GM12878 (cell line): ENCODE measurements around the gene TMEM40. TPM values are rescaled to one million over a fixed set of nuclear protein-coding genes. Genes with fewer than 3 reads are reported as not detected.

Source experiments
- ATAC-seq: fragments of 200-7000 bp; cut with Tn5 transposase; 3 replicates; pipeline ENCODE4 v1.9.1; 2020; ENCODE audit warnings: mild to moderate bottlenecking, moderate library complexity
- BruUV-seq: library from RNA; stranded (reverse); fragments of 400-500 nt; replicated peaks from 2 replicates; lab custom pipeline; 2021; lab: Mats Ljungman, UMichigan
- CTCF ChIA-PET: fragments of 300-600 bp; sonication (Branson Sonifier 250); formaldehyde crosslinking; extraction: SDS; loops from one replicate; lab custom pipeline; 2021; ENCODE audit warnings: inconsistent platforms; lab: Yijun Ruan, JAX
- POLR2A ChIA-PET: fragments of 350-600 bp; formaldehyde crosslinking; extraction: SDS; loops from one replicate; lab custom pipeline; 2021; ENCODE audit warnings: inconsistent platforms; lab: Charles Lee
- RAD21 ChIA-PET: fragments of 300-600 bp; sonication (Branson Sonifier 250); formaldehyde crosslinking; loops from one replicate; lab custom pipeline; 2023; ENCODE audit warnings: antibody characterized with exemption; ENCODE audit not compliant: unreplicated experiment; lab: Charles Lee
- SMC1A ChIA-PET: fragments of 300-600 bp; sonication (Branson Sonifier 250); formaldehyde crosslinking; loops from one replicate; lab custom pipeline; 2023; ENCODE audit not compliant: unreplicated experiment, uncharacterized antibody; lab: Charles Lee
- DNase-seq: peaks from one replicate; pipeline ENCODE4 v3.0.0-alpha.2; 2011; ENCODE audit warnings: low read depth, low spot score
- FAIRE-seq: peaks from 3 replicates; lab custom pipeline; 2011; peaks lifted over from hg19 to GRCh38; lab: Jason Lieb, UNC
- H2AFZ ChIP-seq: 2 replicates; pipeline ENCODE4 v1.6.0; 2011; ENCODE audit warnings: low read depth, low read length, control low read depth; ENCODE audit not compliant: control insufficient read depth
- H3K27ac ChIP-seq: 2 replicates; pipeline ENCODE4 v1.5.1; 2011; ENCODE audit warnings: control low read depth; ENCODE audit not compliant: control insufficient read depth, insufficient read depth
- H3K27me3 ChIP-seq, 2 experiments: replicated peaks in 1 of 2; 2 replicates each; pipeline versions ENCODE4 v1.6.0 to v1.6.1; 2011; ENCODE audit warnings: low read length in 1 of 2; ENCODE audit not compliant: control insufficient read depth in 2 of 2, insufficient read depth in 2 of 2
- H3K36me3 ChIP-seq, 2 experiments: 2 replicates each; pipeline ENCODE4 v1.5.1; 2011; ENCODE audit warnings: low read length in 1 of 2; ENCODE audit not compliant: control insufficient read depth in 2 of 2, insufficient read depth in 2 of 2
- H3K4me1 ChIP-seq: 2 replicates; pipeline ENCODE4 v1.6.1; 2011; ENCODE audit warnings: mild to moderate bottlenecking, low read length, moderate library complexity, mixed read lengths; ENCODE audit not compliant: control insufficient read depth, insufficient read depth
- H3K4me2 ChIP-seq: 2 replicates; pipeline ENCODE4 v1.6.0; 2011; ENCODE audit warnings: control low read depth; ENCODE audit not compliant: control insufficient read depth, insufficient read depth
- H3K4me3 ChIP-seq: fragments of 200-600 bp; sonication (generic); 2 replicates; pipeline ENCODE4 v1.5.1; 2016
- H3K79me2 ChIP-seq: 2 replicates; pipeline ENCODE4 v1.6.0; 2011; ENCODE audit warnings: low read length; ENCODE audit not compliant: control insufficient read depth, insufficient read depth
- H3K9ac ChIP-seq: 2 replicates; pipeline ENCODE4 v1.8.0; 2011; ENCODE audit warnings: low read length, control low read depth, mixed read lengths; ENCODE audit not compliant: control insufficient read depth, insufficient read depth
- H3K9me3 ChIP-seq: replicated peaks from 3 replicates; pipeline ENCODE4 v1.5.1; 2011; ENCODE audit warnings: mild to moderate bottlenecking, low read length; ENCODE audit not compliant: control insufficient read depth, insufficient read depth
- H4K20me1 ChIP-seq: 2 replicates; pipeline ENCODE4 v1.6.0; 2011; ENCODE audit not compliant: control insufficient read depth, insufficient read depth
- GABPA ChIP-seq: IDR thresholded peaks from 2 replicates; pipeline ENCODE4 v1.6.1; 2014; ENCODE audit warnings: antibody characterized with exemption, low read depth, mild to moderate bottlenecking, inconsistent platforms
- HDAC6 ChIP-seq: fragments of 200-600 bp; sonication (generic); IDR thresholded peaks from one replicate; pipeline ENCODE4 v1.8.0; 2017; ENCODE audit warnings: antibody characterized with exemption; ENCODE audit not compliant: unreplicated experiment
- IKZF1 ChIP-seq: fragments of 450-650 bp; conservative IDR thresholded peaks from 2 replicates; pipeline ENCODE4 v1.6.1; 2017; ENCODE audit warnings: antibody characterized with exemption, mild to moderate bottlenecking
- MTA2 ChIP-seq: fragments of 450-650 bp; IDR thresholded peaks from 2 replicates; pipeline ENCODE4 v1.6.1; 2016; ENCODE audit warnings: low read depth, mild to moderate bottlenecking, moderate library complexity
- TCF3 ChIP-seq: IDR thresholded peaks from 2 replicates; pipeline ENCODE4 v1.6.1; 2012; ENCODE audit warnings: low read depth, mild to moderate bottlenecking, low read length, borderline replicate concordance; ENCODE audit not compliant: insufficient read depth
- WGBS: methylation state at CpG from one replicate; pipeline ENCODE4 v1.1.6; 2016; ENCODE audit warnings: low lambda C conversion rate; ENCODE audit not compliant: insufficient replicate concordance, insufficient coverage; ENCODE audit errors: missing lambda C conversion rate; 5-methylcytosine and 5-hydroxymethylcytosine counted together
- in situ Hi-C: fragments of 300-500 bp; cut with MboI; formaldehyde crosslinking; loops from 9 replicates; pipeline ENCODE4 v1.14.3; 2018; ENCODE audit warnings: mixed read lengths
- intact Hi-C: fragments of 100-400 bp; cut with micrococcal nuclease; formaldehyde crosslinking; loops from one replicate; pipeline ENCODE4 v1.14.2; 2022; ENCODE audit not compliant: unreplicated experiment
- polyA plus RNA-seq, 11 experiments: library from polyadenylated mRNA; depleted of rRNA in 4 of 11; unstranded in 6 of 11; stranded (reverse) in 5 of 11; fragments of >200 nt; fragmentation: Nextera tagmentation in 4 of 11; fragmentation: Illumina TruSeq in 1 of 11; extraction: Ambion mirVana in 4 of 11; extraction: Trizol in 1 of 11; gene quantifications; 1 replicate in 1 of 11; 2 replicates in 10 of 11; pipeline versions ENCODE4 v1.2.1 to v1.2.3, GENCODE V29; 2011 to 2016; ENCODE audit warnings: inconsistent platforms in 2 of 11, missing spikeins in 2 of 11, low read depth in 1 of 11
- total RNA-seq, 4 experiments: library from RNA; depleted of rRNA in 3 of 4; stranded (reverse); fragments of >200 nt in 3 of 4; fragmentation: Illumina TruSeq in 1 of 4; extraction: Trizol in 1 of 4; gene quantifications; 2 replicates each; pipeline versions ENCODE4 v1.2.1 to v1.2.3, GENCODE V29; 2013 to 2021
- TF ChIP-seq, protein P1 (sequence below), 3 experiments: IDR thresholded peaks in 2 of 3; conservative IDR thresholded peaks in 1 of 3; 2 replicates each; pipeline ENCODE4 v1.5.1; 2011; ENCODE audit warnings: low read depth in 3 of 3, low read length in 3 of 3, mild to moderate bottlenecking in 3 of 3, control low read depth in 2 of 3, moderate library complexity in 2 of 3, inconsistent platforms in 1 of 3, mixed read lengths in 1 of 3; ENCODE audit not compliant: control insufficient read depth in 2 of 3, insufficient read depth in 1 of 3; ENCODE audit errors: extremely low read depth in 1 of 3
- TF ChIP-seq, protein P2 (sequence below): fragments of 450-650 bp; IDR thresholded peaks from 2 replicates; pipeline ENCODE4 v1.6.1; 2018; ENCODE audit warnings: borderline replicate concordance, mild to moderate bottlenecking; ENCODE audit not compliant: partially characterized antibody

The TMEM40 gene
- total and polyA plus RNA-seq, 10 of the 15 experiments (the other 5 are each of a cell fraction or from before 2014, with no cell fraction given): 0.10 to 0.46 (median 0.27) TPM; not detected in 3

DNA sequence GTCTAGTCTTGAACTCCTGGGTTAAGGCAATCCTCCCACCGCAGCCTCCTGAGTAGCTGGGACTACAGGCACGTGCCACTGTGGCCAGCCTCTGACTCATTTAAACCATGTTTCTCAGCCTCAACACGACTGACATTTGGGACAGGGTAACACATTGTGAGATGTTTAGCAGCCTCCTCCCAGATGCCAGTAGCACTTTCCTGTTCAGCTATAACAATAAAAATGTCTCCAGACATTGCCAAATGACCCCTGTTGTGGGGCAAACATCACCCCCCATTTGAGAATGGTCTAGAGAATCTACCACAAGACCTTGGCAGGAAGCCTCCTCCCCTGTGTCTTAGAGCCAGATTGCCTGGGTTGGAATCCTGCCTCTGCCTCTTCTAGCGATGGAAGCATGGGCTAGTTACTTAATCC is 8.4 kb downstream of the TMEM40 start (continued):
- TF ChIP-seq, protein P1, sequence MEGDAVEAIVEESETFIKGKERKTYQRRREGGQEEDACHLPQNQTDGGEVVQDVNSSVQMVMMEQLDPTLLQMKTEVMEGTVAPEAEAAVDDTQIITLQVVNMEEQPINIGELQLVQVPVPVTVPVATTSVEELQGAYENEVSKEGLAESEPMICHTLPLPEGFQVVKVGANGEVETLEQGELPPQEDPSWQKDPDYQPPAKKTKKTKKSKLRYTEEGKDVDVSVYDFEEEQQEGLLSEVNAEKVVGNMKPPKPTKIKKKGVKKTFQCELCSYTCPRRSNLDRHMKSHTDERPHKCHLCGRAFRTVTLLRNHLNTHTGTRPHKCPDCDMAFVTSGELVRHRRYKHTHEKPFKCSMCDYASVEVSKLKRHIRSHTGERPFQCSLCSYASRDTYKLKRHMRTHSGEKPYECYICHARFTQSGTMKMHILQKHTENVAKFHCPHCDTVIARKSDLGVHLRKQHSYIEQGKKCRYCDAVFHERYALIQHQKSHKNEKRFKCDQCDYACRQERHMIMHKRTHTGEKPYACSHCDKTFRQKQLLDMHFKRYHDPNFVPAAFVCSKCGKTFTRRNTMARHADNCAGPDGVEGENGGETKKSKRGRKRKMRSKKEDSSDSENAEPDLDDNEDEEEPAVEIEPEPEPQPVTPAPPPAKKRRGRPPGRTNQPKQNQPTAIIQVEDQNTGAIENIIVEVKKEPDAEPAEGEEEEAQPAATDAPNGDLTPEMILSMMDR (IDR thresholded peaks at IDR 0.05 in 2 of 3, conservative IDR thresholded peaks at IDR 0.05 in 1 of 3; ENCODE audit: control insufficient read depth in 2 of 3, extremely low read depth in 1 of 3, insufficient read depth in 1 of 3, low read depth in 3 of 3, low read length in 3 of 3): no peak
- TF ChIP-seq GABPA (no peak), MTA2 (no peak)
- TF ChIP-seq, protein P2, sequence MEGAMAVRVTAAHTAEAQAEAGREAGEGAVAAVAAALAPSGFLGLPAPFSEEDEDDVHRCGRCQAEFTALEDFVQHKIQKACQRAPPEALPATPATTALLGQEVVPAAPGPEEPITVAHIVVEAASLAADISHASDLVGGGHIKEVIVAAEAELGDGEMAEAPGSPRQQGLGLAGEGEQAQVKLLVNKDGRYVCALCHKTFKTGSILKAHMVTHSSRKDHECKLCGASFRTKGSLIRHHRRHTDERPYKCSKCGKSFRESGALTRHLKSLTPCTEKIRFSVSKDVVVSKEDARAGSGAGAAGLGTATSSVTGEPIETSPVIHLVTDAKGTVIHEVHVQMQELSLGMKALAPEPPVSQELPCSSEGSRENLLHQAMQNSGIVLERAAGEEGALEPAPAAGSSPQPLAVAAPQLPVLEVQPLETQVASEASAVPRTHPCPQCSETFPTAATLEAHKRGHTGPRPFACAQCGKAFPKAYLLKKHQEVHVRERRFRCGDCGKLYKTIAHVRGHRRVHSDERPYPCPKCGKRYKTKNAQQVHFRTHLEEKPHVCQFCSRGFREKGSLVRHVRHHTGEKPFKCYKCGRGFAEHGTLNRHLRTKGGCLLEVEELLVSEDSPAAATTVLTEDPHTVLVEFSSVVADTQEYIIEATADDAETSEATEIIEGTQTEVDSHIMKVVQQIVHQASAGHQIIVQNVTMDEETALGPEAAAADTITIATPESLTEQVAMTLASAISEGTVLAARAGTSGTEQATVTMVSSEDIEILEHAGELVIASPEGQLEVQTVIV: no peak

GRCh38 chr3:12750223-12750622 is 8.8 kb downstream of the TMEM40 start:
- H3K4me2 ChIP-seq: no peak overlapping the region
- ChIA-PET SMC1A (interaction anchor here (0.8 kb wide), 1 partner anchor 9 kb away, joined by 6 read pairs; the partner anchor contains the start of gene TMEM40), RAD21 (no interaction called here), POLR2A (interaction anchor here (2.0 kb wide), 1 partner anchor 9 kb away, joined by 6 read pairs; the partner anchor contains the start of gene TMEM40), CTCF (no interaction called here)
- H3K9ac ChIP-seq: no peak overlapping the region
- no peak for FAIRE-seq
- H4K20me1 ChIP-seq: no peaks in the 10 kb centered on the region
- peaks cover 22% of the 10 kb centered on the region for H3K4me1 ChIP-seq
- TF ChIP-seq IKZF1 (no peak), HDAC6 (no peak), TCF3 (0 out of 2 replicates have a peak, but pooled peaks have one; percentile 4)
- peak overlapping the region; percentile 25 for H2AFZ ChIP-seq
- BruUV-seq: no TSS peak
- intact Hi-C loops (no loop called here), in situ Hi-C loops (no loop called here)
- H3K9me3 ChIP-seq: no peaks in the 10 kb centered on the region
- ATAC-seq: peak; percentile 24
- H3K27ac ChIP-seq: 0 out of 2 replicates have a peak overlapping the region, but pooled peaks have one; percentile 3
- DNase-seq: no peak
- H3K27me3 ChIP-seq: no peaks in the 10 kb centered on the region
- no peaks in the 10 kb centered on the region for H3K36me3 ChIP-seq
- WGBS: 20% methylated on average over 3 of the region's 3 CpGs
- no peaks in the 10 kb centered on the region for H3K79me2 ChIP-seq
- H3K4me3 ChIP-seq: no peak overlapping the region
